Neuron (in vitro differentiated cells): ENCODE results near the gene SYNGAP1.

Source experiments
- H2AFZ ChIP-seq: one replicate; pipeline ENCODE4 v1.6.1; 2013; ENCODE audit warnings: low read depth, mild to moderate bottlenecking, inconsistent platforms, low read length, moderate library complexity
- H3K27me3 ChIP-seq: one replicate; pipeline ENCODE4 v1.6.1; 2013; ENCODE audit warnings: low read length; ENCODE audit not compliant: insufficient read depth
- H3K36me3 ChIP-seq: one replicate; pipeline ENCODE4 v1.6.1; 2013; ENCODE audit warnings: low read length; ENCODE audit not compliant: insufficient read depth
- H3K4me1 ChIP-seq: one replicate; pipeline ENCODE4 v1.6.1; 2013; ENCODE audit warnings: low read length; ENCODE audit not compliant: insufficient read depth
- H3K4me3 ChIP-seq: 2 replicates; pipeline ENCODE4 v1.5.1; 2013; ENCODE audit warnings: mild to moderate bottlenecking, low read length, moderate library complexity
- H3K9me3 ChIP-seq: one replicate; pipeline ENCODE4 v1.6.1; 2013; ENCODE audit warnings: low read length

The SYNGAP1 gene

DNA sequence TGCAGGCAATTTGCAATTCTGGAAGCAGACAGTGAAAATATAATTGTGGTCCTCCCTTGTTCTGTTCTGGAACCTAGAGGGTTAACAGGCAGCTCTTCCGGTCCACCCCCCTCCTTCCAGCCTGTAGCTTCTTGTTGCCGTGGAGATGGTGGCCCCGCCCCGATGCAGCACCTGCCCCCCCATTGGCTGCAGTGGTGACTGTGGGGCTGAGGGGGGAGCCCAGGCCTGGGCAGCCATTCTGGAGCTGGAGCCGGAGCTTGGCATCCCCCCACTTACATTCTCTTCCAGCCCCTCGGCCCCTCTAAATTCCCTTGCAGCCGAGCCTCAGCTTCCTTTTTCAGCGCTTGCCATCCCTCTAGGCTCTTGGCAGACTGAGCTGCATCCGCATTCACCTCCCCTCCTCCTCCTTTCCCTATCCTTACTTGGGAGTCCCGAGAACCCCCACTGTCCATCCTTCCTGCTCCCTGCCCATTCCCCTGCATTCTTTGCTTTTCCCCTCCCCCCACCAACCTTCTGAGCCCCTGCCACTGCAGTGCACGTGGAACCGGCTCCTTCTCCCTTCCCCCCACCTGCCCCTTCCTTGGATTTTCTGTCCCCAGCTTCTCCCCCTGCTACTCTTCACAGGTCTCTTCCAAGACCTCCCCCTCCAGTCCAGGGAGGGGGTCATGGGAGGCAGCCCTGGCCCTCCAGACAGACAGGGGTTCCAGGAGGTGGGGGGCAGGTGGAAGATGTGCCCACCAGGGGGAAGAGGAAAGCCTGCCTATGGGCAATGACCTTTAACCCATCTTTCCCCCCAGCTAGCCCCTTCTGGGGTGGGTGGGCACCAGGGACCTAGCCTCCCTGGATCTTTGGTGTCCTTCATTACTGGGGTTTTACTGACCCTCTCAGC is 11.4 kb downstream of the SYNGAP1 start:
- Histone ChIP-seq H3K9me3 (no peaks in the 10 kb centered on the region), H3K36me3 (peaks cover 13% of the 10 kb centered on the region), H3K27me3 (no peaks in the 10 kb centered on the region), H3K4me3 (peak overlapping the region; percentile 36), H3K4me1 (peaks cover 71% of the 10 kb centered on the region), H2AFZ (no peak overlapping the region)

DNA sequence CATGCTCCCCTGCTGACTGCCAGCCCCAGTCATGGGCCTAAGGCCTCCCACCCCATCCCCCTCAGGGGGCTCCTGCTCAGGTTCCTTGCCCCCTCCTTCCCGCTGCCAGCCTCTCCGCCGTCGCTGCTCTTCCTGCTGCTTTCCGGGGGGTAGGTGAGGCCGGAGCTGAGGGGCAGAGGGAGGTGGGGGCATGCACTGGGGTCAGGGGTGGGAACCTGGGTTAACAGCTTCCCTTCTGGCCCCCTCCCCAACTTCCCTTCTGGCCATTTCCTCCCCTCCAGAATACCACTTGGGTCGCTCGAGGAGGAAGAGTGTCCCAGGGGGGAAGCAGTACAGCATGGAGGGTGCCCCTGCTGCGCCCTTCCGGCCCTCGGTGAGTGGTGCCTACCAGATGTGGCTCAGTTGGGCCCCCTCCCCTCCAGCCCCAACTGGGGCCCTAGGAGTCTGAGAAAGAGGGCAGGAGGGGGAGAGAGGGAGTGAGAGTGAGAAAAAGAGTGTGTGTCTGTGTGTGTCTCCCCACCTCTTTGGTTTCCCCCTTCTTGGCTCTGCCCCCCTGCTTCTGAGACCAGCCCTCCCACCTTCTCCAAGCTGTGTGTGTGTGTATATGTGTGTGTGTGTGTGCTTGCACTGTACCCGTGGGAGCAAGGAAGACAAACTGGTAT is 12.1 kb downstream of the SYNGAP1 start:
- H3K4me1 ChIP-seq, result peaks cover 65% of the 10 kb centered on the region
- no peak overlapping the region for H3K4me3 ChIP-seq
- no peak overlapping the region for H2AFZ ChIP-seq
- no peaks in the 10 kb centered on the region for H3K9me3 ChIP-seq
- no peaks in the 10 kb centered on the region for H3K27me3 ChIP-seq
- peaks cover 19% of the 10 kb centered on the region for H3K36me3 ChIP-seq

DNA sequence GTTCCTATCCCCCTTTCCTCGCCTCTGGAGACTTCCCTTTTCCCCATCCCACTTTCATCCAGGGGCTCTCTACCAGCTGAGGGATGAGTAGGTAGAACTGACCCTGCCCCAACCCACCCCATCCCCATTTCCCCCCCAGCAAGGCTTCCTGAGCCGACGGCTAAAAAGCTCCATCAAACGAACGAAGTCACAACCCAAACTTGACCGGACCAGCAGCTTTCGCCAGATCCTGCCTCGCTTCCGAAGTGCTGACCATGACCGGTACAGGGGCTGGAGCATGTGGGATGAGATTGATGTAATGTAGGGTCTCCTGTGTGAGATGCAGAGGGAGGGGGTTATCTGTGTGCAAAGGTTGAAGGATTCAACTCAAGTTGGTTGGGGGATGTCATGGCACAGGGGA is 12.7 kb downstream of the SYNGAP1 start:
- peaks cover 60% of the 10 kb centered on the region for H3K4me1 ChIP-seq
- H3K27me3 ChIP-seq, result no peaks in the 10 kb centered on the region
- no peak overlapping the region for H3K4me3 ChIP-seq
- H3K36me3 ChIP-seq, result peaks cover 24% of the 10 kb centered on the region
- H3K9me3 ChIP-seq, result no peaks in the 10 kb centered on the region
- H2AFZ ChIP-seq, result no peak overlapping the region

DNA sequence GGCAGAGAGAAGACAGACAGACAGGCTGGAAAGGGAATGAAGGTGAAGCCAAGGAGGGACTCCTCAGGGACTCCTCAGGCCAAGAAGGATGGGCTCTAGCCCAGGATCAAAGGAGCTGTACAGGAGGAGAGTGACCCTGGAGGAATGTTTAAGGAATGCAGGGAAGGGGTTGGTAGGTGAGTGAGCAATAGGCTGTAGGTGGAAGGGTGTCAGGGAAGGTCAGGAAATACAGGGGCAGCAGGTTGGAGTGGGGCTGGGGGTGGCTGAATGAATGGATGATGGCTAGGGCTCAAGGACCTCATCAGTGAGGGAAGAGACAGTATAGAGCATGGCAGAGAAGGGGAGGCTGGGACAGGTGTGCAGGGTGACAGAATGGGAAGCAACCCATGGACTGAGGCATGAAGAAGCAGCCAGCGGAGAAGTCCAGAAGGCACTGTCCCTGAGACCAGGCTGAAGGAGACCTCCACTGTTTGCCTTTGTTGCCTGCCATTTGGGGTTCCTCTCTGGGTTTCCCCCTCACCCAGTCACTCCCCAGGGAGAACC is 13.2 kb downstream of the SYNGAP1 start:
- no peaks in the 10 kb centered on the region for H3K27me3 ChIP-seq
- H3K4me1 ChIP-seq, result peaks cover 59% of the 10 kb centered on the region
- no peak overlapping the region for H3K4me3 ChIP-seq

DNA sequence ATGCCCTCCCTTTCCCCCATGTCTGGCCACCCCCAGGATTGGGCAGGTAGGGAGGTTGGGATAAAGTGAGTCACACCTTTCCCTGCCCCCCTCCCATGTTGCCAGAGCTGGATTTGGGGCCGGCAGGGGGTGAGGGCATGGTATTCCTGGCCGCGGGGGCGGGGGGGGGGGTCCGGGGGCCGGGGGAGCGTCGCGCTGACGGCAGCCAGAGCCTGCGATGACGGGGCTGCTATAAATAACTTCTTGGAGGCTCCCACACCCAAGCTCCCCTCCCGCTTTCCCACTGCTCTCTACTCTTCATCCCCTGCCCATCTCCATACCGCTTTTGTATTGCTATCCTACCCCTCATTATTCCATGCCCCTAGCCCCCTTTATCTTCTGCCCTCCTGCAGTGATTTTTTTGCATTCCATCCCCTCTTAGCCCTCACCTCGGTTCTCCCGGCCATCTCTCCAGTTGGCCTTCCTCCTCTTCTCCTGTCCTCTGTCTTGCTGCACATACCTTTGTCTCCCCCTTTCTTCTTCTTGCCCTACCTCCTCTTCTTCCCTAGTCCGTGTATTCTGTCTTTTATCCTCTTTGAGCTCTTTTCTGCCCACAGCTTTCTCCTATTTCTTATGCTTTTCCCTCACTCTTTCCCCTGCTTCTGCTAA is 13.8 kb downstream of the SYNGAP1 start:
- Histone ChIP-seq H2AFZ (no peak overlapping the region), H3K27me3 (no peaks in the 10 kb centered on the region), H3K4me1 (peaks cover 53% of the 10 kb centered on the region), H3K36me3 (peaks cover 35% of the 10 kb centered on the region), H3K9me3 (no peaks in the 10 kb centered on the region), H3K4me3 (no peak overlapping the region)

More for the DNA sequence above, 13.2 kb downstream of the SYNGAP1 start:
- Histone ChIP-seq H3K36me3 (peaks cover 29% of the 10 kb centered on the region), H3K9me3 (no peaks in the 10 kb centered on the region), H2AFZ (no peak overlapping the region)

DNA sequence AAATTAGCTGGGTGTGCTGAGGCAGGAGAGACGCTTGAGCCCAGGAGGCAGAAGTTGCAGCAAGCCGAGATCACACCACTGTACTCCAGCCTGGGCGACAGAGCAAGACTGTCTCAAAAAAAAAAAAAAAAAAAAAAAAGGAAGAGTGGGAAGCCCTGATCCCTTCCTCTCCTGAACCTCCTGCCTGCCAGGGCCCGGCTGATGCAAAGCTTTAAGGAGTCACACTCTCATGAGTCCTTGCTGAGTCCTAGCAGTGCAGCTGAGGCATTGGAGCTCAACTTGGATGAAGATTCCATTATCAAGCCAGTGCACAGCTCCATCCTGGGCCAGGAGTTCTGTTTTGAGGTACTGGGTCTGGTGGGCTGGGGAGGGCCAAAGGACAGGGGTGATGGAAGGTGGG is 15.1 kb downstream of the SYNGAP1 start:
- H2AFZ ChIP-seq, result no peak overlapping the region
- no peak overlapping the region for H3K4me3 ChIP-seq
- H3K4me1 ChIP-seq, result peaks cover 40% of the 10 kb centered on the region
- no peaks in the 10 kb centered on the region for H3K9me3 ChIP-seq
- peaks cover 43% of the 10 kb centered on the region for H3K36me3 ChIP-seq
- H3K27me3 ChIP-seq, result no peaks in the 10 kb centered on the region

DNA sequence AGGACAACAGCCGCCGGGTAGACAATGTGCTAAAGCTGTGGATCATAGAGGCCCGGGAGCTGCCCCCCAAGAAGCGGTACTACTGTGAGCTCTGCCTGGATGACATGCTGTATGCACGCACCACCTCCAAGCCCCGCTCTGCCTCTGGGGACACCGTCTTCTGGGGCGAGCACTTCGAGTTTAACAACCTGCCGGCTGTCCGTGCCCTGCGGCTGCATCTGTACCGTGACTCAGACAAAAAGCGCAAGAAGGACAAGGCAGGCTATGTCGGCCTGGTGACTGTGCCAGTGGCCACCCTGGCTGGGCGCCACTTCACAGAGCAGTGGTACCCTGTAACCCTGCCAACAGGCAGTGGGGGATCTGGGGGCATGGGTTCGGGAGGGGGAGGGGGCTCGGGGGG is 17.8 kb downstream of the SYNGAP1 start:
- peaks cover 13% of the 10 kb centered on the region for H3K4me1 ChIP-seq
- no peaks in the 10 kb centered on the region for H3K27me3 ChIP-seq
- H3K9me3 ChIP-seq, result no peaks in the 10 kb centered on the region
- H3K36me3 ChIP-seq, result peaks cover 63% of the 10 kb centered on the region
- H3K4me3 ChIP-seq, result no peak overlapping the region
- no peak overlapping the region for H2AFZ ChIP-seq

DNA sequence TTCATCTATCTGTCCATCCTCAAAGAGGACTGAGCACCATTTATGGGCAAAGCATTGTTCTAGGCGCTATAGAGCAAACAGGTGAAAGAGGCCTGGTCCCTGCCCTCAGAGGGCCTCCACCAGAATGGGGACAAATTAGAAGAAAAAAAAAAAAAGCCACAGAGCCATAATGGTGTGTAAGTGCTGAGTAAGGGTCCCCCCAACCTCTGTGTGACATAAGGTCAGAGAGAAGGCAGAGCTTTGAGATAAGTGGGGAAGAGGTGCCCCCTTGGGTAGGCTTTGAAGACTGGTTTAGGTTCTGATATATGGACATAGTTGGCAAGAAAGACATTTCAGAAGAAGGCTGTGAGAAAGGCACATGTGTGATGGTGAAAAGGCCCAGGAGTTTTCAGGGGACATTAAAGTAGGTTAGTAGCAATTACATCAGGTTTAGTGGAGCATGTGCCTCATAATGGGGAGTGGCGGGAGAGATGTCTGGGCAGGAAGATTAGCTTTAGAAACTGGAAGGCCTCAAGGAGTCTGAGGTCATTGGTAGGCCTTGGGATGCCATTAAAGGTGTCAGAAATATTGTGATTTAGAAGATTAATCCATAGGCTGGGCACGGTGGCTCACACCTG is 19.2 kb downstream of the SYNGAP1 start:
- no peaks in the 10 kb centered on the region for H3K9me3 ChIP-seq

DNA sequence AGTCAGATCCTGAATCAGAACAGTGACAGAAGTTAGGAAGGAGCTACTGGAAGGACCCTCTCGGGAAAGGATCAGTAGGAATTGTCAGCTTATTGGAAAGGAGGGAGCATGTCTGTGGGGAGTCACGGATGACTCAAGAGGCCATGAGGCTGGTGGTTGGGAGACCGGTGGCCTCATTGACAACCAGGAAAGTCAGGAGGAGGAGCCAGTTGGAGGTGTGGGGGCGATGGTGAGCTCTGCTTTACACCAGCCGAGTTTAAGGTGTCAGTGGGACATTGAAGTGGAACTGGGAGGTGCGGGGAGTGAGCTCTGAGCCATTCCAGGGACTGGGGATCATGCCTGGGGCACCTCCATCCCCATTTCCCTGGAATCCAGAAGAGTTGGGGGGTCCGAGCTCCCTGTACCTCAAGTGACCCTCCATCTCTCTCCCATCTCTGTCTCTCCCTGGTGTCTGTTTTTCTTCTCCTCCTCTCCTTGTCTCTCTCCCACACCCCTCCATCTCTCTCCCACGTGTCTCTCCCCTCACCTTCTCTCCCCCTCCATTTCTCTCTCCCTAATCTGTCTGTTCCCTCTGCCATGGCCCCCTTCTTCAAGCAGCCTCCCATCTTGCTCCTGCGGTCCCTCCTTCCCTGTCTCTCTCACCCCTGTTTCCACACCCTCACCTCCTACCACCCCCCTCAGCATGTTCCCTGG is 20.2 kb downstream of the SYNGAP1 start:
- Histone ChIP-seq H3K4me3 (no peak overlapping the region), H3K27me3 (no peaks in the 10 kb centered on the region), H3K9me3 (no peaks in the 10 kb centered on the region), H3K36me3 (peaks cover 81% of the 10 kb centered on the region), H3K4me1 (no peaks in the 10 kb centered on the region), H2AFZ (no peak overlapping the region)

More for the DNA sequence above, 19.2 kb downstream of the SYNGAP1 start:
- peaks cover 73% of the 10 kb centered on the region for H3K36me3 ChIP-seq
- H2AFZ ChIP-seq, result no peak overlapping the region
- H3K4me1 ChIP-seq, result peaks cover under 1% of the 10 kb centered on the region
- no peaks in the 10 kb centered on the region for H3K27me3 ChIP-seq
- H3K4me3 ChIP-seq, result no peak overlapping the region

DNA sequence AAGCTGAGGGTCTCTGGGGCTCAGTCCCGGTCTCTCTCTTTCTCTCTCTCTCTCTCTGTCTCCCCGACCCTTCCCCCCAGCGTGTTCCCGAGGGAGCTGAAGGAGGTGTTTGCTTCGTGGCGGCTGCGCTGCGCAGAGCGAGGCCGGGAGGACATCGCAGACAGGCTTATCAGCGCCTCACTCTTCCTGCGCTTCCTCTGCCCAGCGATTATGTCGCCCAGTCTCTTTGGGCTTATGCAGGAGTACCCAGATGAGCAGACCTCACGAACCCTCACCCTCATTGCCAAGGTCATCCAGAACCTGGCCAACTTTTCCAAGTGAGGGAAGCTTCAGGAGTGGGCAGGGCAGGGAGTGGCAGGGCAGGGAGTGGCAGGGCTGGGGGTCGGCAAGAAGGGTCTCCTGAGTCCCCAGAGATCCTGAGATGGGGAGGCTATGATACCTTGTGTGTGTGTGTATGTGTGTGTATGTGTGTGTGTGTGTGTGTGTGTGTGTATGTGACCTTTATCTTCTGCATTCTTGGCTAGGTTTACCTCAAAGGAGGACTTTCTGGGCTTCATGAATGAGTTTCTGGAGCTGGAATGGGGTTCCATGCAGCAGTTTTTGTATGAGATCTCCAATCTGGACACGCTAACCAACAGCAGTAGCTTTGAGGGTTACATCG is 20.9 kb downstream of the SYNGAP1 start:
- no peaks in the 10 kb centered on the region for H3K4me1 ChIP-seq
- H3K4me3 ChIP-seq, result no peak overlapping the region
- H3K9me3 ChIP-seq, result no peaks in the 10 kb centered on the region
- H3K36me3 ChIP-seq, result peaks cover 77% of the 10 kb centered on the region
- H2AFZ ChIP-seq, result no peak overlapping the region
- H3K27me3 ChIP-seq, result no peaks in the 10 kb centered on the region

DNA sequence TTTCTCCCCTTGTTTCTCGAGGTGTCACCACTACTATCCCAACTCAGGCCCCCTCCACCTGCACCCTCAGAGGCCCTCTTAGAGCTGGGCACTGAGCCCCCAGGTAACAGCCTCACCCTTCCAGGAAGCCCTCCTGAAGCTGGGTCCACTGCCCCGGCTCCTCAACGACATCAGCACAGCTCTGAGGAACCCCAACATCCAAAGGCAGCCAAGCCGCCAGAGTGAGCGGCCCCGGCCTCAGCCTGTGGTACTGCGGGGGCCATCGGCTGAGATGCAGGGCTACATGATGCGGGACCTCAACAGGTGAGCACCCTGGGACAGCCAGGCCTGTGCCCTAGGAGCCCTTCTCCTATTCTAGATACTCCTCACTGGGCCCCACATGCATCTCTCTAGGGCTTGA is 21.6 kb downstream of the SYNGAP1 start:
- Histone ChIP-seq H3K9me3 (no peaks in the 10 kb centered on the region), H3K4me3 (no peak overlapping the region), H3K27me3 (no peaks in the 10 kb centered on the region), H3K36me3 (peaks cover 78% of the 10 kb centered on the region), H3K4me1 (no peaks in the 10 kb centered on the region), H2AFZ (no peak overlapping the region)

DNA sequence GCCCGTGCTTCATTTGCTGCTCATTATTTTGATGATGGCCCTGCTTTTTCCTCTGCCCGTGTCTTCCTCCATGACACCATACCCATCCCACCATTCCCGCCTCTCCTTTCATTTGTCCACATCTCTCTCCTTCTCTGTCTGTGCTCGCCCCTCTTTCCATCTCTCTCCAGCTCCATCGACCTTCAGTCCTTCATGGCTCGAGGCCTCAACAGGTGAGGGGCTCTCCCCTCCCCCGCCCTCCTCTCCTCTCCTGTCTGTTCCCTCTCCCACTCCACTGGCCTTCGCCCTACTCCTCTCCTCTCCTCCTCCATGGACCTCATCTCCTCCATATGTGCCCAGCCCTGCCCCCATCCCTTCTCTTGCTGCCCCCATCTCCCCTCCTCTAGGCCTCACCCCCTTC is 22.4 kb downstream of the SYNGAP1 start:
- Histone ChIP-seq H3K4me1 (no peaks in the 10 kb centered on the region), H3K4me3 (no peak overlapping the region), H3K36me3 (peaks cover 77% of the 10 kb centered on the region), H3K27me3 (no peaks in the 10 kb centered on the region), H2AFZ (no peak overlapping the region), H3K9me3 (no peaks in the 10 kb centered on the region)
